GM20000 (cell line): ENCODE measurements around the gene LARP6.

Experiments used
- DNase-seq: peaks from one replicate; pipeline ENCODE4 v3.0.0; 2012; ENCODE audit warnings: low spot score
- TF ChIP-seq, protein P1 (sequence below): IDR thresholded peaks from 2 replicates; pipeline ENCODE4 v1.5.1; 2012; ENCODE audit warnings: mild to moderate bottlenecking, control low read depth; ENCODE audit errors: extremely low read depth, missing control alignments

LARP6 gene

GRCh38 chr15:70789213-70789612 is 64.7 kb downstream of the LARP6 start:
- no peak for DNase-seq
- TF ChIP-seq, protein P1, sequence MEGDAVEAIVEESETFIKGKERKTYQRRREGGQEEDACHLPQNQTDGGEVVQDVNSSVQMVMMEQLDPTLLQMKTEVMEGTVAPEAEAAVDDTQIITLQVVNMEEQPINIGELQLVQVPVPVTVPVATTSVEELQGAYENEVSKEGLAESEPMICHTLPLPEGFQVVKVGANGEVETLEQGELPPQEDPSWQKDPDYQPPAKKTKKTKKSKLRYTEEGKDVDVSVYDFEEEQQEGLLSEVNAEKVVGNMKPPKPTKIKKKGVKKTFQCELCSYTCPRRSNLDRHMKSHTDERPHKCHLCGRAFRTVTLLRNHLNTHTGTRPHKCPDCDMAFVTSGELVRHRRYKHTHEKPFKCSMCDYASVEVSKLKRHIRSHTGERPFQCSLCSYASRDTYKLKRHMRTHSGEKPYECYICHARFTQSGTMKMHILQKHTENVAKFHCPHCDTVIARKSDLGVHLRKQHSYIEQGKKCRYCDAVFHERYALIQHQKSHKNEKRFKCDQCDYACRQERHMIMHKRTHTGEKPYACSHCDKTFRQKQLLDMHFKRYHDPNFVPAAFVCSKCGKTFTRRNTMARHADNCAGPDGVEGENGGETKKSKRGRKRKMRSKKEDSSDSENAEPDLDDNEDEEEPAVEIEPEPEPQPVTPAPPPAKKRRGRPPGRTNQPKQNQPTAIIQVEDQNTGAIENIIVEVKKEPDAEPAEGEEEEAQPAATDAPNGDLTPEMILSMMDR = no peak

GRCh38 chr15:70788114-70789049 is 65.6 kb downstream of the LARP6 start:
- TF ChIP-seq, protein P1 = no peak
- no peak for DNase-seq

- DNase-seq = no peak
- TF ChIP-seq, protein P1 = no peak
Observed at GRCh38 chr15:70786996-70787395, 67.0 kb downstream of the LARP6 start.

DNA sequence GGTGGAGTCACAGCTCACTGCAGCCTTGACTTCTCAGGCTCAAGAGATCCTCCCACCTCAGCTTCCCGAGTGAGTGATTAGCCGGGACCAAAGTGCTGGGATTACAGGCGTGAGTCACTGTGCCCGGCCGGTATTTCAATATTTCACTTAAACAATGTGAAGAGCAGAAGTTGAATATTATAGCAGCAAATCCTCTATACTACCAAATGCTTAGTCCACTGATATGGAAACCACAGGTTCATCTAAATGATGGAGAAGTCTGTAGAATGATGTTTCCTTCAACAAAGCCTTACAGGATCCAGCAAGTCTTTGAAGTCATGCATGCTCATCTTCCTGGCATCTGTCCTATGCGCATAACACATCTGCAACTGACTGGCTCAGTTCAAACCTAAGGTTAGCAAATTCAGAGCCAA is 70.3 kb downstream of the LARP6 start:
- TF ChIP-seq, protein P1 = no peak
- no peak for DNase-seq

- TF ChIP-seq, protein P1 = no peak
- DNase-seq = no peak
Observed at GRCh38 chr15:70783041-70783440, 70.9 kb downstream of the LARP6 start.

GRCh38 chr15:70781236-70781635 is 72.7 kb downstream of the LARP6 start:
- DNase-seq = no peak

More at GRCh38 chr15:70781236-70781635, 72.7 kb downstream of the LARP6 start:
- TF ChIP-seq, protein P1 = no peak
